Measurements from ENCODE around the gene GLCCI1.

GLCCI1 gene

DNA sequence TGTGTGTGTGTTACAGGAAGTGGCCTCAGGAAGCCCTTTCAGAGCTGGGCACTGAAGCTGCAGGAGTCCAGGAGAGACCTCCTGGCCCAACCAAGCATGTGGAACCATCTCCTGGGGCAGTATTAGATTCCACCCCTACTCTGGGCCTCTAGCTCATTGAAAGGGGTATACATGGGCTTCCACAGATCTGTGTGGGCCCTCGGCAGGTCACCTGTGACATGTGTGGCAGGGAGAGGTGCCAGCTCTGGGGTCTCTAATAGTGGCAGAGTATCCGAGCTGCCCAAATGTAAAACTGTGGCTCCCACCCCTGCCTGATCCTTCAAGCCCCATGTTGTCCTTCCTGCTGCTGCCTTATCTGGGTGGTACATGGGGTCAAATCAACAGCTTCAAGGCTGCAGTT is 144.1 kb downstream of the GLCCI1 start:
- Mint-ChIP-seq H3K27me3 (no peaks in the 10 kb centered on the region), H3K4me1 (peaks cover 42% of the 10 kb centered on the region), H3K4me3 (no peak overlapping the region)

DNA sequence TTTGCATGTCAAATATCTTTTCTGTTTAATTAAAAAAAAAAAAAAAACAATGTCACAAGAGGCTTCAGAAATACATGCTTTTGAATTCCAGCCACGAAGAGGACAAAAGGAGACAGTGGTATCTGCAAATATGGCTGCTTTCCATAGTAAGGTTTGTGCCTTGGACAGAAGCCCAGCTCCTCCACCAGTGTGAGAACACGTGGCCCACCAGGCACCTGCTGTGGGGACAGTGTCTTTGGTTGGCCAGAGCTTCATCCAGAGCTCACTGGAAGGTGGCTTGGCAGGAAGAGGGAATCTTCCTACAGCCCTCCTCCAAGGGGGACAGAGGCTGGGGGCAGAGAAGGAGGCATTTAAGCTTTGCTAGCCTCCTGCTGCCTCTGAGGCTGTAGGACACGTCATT is 144.6 kb downstream of the GLCCI1 start:
- H3K36me3 Mint-ChIP-seq, result peaks cover 1% of the 10 kb centered on the region
- peaks cover 7% of the 10 kb centered on the region for H3K9me3 Mint-ChIP-seq
- H3K27ac Mint-ChIP-seq, result no peak overlapping the region
- H3K4me1 Mint-ChIP-seq, result peaks cover 42% of the 10 kb centered on the region
- no peak overlapping the region for H3K4me3 Mint-ChIP-seq
- no peaks in the 10 kb centered on the region for H3K27me3 Mint-ChIP-seq

More for the DNA sequence above, 144.1 kb downstream of the GLCCI1 start:
- H3K27ac Mint-ChIP-seq, result no peak overlapping the region
- H3K36me3 Mint-ChIP-seq, result peaks cover 2% of the 10 kb centered on the region
- H3K9me3 Mint-ChIP-seq, result peaks cover 7% of the 10 kb centered on the region

DNA sequence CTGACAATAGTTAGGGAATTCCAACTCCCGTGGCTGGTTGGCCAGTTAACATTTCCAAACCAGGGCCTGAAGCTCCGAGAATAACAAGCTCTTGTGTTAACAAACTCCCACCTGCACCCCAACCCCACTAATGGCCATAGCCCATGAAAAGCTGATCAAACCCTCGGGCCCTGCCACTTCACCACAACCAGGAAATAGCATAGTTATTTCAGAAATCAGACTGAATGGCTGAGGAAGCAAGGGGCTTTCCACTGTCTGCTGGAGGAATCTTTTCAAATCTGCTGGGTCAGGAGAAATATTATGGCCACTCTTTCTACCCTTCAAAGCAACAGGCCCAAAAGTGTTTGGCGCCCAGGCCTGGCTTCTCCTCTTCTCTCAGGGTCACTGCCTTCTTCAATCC is 145.6 kb downstream of the GLCCI1 start:
- Mint-ChIP-seq H3K27ac (peak overlapping the region; percentile 44), H3K4me1 (peaks cover 42% of the 10 kb centered on the region), H3K36me3 (peaks cover 1% of the 10 kb centered on the region), H3K27me3 (no peaks in the 10 kb centered on the region), H3K4me3 (no peak overlapping the region), H3K9me3 (peaks cover 7% of the 10 kb centered on the region)

DNA sequence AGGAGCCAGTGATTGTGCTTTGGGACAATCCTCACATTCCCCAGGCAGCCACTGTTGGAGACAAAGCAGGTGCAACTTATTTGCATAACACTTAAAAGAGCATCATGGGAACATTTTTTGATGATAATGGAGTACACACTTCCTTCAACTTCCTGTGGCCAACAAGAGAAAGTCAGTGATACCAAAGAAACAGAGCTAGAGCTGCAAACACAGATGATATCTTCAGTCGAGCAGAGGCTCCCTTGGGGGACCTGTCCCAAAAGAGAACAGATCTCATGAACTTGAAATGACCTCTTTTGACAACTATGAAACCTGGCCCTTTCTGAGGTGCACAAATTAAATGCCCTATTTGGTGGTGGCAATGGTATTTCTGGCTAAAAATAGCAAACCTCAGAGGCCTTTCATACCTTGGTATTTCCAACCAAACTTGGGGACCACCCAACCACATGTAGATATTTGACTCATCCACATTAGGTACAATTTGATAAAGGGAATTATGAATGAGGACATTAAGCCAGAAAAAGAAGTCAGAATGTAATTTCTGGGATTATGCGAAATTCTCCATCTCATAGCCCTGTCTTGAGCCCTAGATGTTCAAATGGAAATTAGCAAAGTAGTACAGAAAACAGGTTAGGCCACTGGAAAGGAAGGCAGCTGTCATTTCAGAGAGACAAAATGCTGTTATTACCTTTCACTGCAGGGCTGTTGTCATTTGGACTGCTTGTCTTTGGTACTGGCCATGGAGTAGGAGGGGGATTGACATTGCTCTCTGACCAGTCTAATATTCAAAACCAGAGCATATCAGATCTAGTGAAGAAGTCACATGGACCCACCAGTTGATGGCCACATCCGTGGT is 147.2 kb downstream of the GLCCI1 start:
- peaks cover 7% of the 10 kb centered on the region for H3K9me3 Mint-ChIP-seq
- H3K27ac Mint-ChIP-seq, result peak overlapping the region; percentile 23
- no peak overlapping the region for H3K4me3 Mint-ChIP-seq
- peaks cover 42% of the 10 kb centered on the region for H3K4me1 Mint-ChIP-seq
- H3K27me3 Mint-ChIP-seq, result no peaks in the 10 kb centered on the region
- H3K36me3 Mint-ChIP-seq, result peaks cover 1% of the 10 kb centered on the region

DNA sequence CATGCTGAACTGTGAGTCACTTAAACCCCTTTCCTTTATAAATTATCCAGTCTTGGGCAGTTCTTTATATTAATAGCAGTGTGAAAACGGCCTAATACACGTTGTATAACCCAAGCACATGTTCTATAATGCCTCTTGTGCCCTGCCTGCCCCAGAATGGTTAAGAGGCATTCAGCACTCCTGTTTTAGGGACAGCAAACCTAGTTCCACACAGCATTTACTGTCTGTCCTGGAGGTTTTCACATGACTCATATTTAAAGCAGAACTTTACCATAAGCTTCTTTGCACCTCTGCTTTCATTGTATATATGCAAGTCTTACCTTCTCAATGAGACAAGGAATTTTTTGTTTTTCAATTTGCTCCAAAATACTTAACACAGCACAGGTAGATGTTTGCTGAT is 148.6 kb downstream of the GLCCI1 start:
- peaks cover 54% of the 10 kb centered on the region for H3K4me1 Mint-ChIP-seq
- peaks cover 1% of the 10 kb centered on the region for H3K36me3 Mint-ChIP-seq
- H3K9me3 Mint-ChIP-seq, result peaks cover 7% of the 10 kb centered on the region
- H3K4me3 Mint-ChIP-seq, result no peak overlapping the region
- H3K27ac Mint-ChIP-seq, result peak overlapping the region; percentile 57
- no peaks in the 10 kb centered on the region for H3K27me3 Mint-ChIP-seq

DNA sequence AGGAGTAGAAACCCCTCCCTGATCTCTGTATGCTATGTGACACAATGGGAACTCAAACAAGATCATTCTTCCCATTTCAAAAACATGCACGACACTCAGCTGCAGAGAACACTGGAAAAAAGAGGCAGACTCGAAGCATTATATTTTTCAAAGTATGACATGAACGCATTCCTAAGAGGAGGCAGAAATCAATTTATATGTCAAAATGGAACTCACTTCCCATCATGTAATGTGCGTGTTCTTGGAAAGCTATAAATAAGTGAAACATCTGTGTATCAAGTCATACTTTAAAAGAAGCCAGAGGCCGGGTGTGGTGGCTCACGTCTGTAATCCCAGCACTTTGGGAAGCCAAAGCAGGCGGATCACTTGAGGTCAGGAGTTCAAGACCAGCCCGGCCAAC is 150.7 kb downstream of the GLCCI1 start:
- Mint-ChIP-seq H3K9me3 (peaks cover 7% of the 10 kb centered on the region), H3K36me3 (peaks cover 1% of the 10 kb centered on the region), H3K27me3 (no peaks in the 10 kb centered on the region), H3K27ac (no peak overlapping the region), H3K4me1 (peaks cover 49% of the 10 kb centered on the region), H3K4me3 (no peak overlapping the region)

DNA sequence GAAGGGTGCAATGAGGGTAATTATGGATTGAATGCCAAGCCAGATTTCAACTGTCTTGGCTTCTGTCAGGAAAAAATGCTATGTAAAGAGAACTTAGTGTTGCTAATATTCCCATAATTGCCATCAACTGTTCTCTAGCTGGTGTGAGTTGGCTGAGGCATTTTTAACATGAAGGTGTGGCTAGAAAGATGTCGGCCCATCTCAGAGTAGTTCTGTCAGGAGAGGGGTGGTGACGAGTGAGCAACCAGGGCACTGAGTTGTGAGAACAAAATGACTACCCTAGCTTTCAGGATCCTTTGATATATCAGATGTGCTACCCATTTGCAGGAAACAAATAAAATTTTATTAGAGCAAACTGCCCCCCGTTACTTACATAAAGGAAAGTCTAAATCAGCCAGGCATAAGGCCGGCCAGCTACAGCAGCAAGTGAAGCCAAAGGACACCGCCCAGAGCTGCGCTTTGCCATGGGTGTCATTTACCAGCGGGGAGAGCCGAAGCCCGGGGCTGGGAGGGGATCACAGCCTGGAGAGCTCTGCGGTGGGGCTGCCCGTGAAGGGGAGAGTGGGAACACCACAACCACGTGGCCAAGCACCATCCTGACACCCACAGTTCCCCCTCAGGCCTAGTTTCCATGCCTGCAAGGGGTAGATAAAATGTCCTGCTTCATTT is 151.9 kb downstream of the GLCCI1 start:
- H3K36me3 Mint-ChIP-seq, result no peaks in the 10 kb centered on the region
- peaks cover 7% of the 10 kb centered on the region for H3K9me3 Mint-ChIP-seq
- H3K27me3 Mint-ChIP-seq, result no peaks in the 10 kb centered on the region
- no peak overlapping the region for H3K27ac Mint-ChIP-seq
- peaks cover 49% of the 10 kb centered on the region for H3K4me1 Mint-ChIP-seq
- no peak overlapping the region for H3K4me3 Mint-ChIP-seq

DNA sequence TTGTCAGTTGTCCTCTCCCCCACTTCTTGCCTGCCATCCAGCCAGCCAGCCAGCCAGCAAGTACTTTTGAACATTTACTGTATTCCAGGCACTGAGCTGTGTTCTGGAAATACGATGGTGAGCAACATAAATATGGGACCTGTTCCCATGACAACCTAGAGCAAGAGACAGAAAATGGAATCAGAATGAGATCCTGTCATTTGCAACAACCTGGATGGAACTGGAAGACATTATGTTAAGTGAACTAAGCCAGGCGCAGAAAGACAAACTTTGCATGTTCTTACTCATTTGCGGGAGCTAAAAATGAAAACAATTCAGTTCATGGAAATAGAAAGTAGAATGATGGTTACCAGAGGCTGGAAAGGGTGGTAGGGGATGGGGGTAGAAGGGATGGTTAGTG is 152.6 kb downstream of the GLCCI1 start:
- H3K4me1 Mint-ChIP-seq, result peaks cover 49% of the 10 kb centered on the region

DNA sequence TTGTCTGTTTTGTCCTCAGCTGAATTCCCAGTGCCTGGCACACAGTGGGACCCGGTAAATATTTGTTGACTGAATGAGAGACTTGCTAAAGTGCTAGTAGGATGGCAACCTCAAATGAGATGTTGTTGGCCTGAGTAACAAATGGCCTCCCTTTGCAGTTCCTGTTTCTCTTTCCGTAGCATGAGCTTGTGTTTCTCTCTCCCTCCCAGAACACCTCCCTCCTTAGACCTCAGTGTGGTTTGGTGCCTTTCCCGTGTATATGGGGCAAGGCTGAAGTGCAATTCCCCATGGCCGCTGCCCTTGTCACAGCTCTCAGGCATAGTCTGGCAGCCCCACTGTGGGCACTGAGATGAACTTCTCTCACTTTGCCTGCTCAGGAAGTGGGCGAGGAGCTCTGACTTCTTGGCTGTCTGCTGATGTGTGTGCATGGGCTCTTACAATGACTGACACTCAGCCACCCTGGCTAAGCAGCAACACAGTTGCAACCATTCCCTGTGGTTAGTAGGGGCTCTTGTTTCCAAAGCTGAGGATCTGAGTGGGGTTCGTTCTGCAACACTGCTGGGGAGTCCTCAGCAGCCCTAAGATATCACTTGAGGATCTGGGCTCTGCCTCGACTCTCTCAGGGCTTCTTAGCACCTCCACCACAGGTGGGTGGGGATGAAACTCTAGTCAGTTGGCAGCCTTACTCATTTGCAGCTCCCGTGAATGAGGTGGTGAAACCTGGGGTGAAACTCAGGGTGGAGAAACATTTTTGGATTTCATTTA is 157.3 kb downstream of the GLCCI1 start:
- Mint-ChIP-seq H3K27me3 (no peaks in the 10 kb centered on the region), H3K4me3 (peak overlapping the region; percentile 85), H3K27ac (peak overlapping the region; percentile 96), H3K36me3 (no peaks in the 10 kb centered on the region), H3K4me1 (peaks cover 83% of the 10 kb centered on the region), H3K9me3 (no peaks in the 10 kb centered on the region)

More for the DNA sequence above, 152.6 kb downstream of the GLCCI1 start:
- H3K9me3 Mint-ChIP-seq, result peaks cover 7% of the 10 kb centered on the region
- H3K27ac Mint-ChIP-seq, result no peak overlapping the region
- H3K27me3 Mint-ChIP-seq, result no peaks in the 10 kb centered on the region
- H3K4me3 Mint-ChIP-seq, result no peak overlapping the region
- H3K36me3 Mint-ChIP-seq, result no peaks in the 10 kb centered on the region

DNA sequence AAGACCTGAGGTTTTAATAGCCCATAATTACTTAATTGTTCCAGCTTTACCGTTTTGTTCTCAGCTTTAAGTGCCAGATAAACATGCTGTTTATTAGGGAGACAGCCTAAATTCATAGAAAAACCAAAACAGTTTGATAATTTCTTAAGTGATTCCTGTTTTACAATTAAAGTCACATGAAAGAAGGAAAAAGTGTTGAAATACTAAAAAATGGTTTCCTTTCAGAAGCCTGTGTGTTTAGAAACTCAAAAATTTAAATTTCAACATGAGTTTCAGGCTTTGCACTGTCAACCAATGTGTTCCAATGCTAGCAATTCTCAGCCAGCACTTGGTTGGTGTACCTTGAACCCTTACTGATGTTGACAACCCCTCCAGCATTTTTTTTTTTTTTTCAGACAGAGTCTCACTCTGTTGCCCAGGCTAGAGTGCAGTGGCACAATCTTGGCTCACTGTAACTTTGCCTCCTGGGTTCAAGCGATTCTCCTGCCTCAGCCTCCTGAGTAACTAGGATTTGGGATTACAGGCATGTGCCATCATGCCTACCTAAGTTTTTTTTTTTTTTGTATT is 158.1 kb downstream of the GLCCI1 start:
- Mint-ChIP-seq H3K36me3 (no peaks in the 10 kb centered on the region), H3K4me1 (peaks cover 84% of the 10 kb centered on the region), H3K9me3 (no peaks in the 10 kb centered on the region), H3K27ac (peak overlapping the region; percentile 96), H3K27me3 (no peaks in the 10 kb centered on the region), H3K4me3 (peak overlapping the region; percentile 85)

DNA sequence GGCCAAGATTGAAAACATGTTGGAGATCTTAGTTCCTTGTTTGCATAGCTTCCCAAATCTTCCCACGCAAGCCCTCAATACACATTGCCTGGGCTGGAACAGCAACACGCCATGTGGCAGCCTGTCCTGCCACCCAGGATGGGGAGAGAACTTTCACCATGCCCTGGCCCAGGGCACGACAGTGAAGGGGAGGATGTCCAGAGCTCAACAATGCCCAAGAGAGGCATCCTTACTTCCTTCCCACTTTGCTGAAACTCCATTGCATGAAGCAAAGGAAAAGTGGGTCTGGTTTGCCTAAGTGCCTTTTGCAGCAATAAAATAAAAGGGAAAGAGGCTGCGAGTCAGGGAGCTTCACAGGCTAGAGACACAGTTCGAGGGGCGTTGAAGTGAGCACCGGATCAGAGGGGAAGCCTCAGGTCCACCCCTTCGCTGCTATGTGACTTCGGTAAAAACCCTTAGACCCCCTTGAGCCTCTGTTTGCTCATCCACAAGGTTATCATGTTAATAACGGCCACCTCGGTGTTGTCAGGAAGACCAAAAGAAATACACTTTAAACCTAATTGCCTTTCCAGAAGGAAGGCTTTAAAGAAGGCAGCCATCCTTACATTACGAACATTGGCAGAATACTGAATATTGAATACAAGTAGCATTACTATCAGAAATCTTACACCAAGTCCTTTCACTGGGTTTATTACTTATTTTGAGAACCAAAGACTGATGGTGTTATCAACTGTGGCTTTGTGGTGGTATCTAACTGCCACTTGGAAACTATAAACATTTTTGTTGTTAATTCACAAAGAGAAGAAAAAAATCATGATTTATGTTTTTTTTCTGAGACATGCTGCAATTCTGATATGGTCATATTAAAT is 160.1 kb downstream of the GLCCI1 start:
- no peak overlapping the region for H3K4me3 Mint-ChIP-seq
- no peaks in the 10 kb centered on the region for H3K36me3 Mint-ChIP-seq
- peak overlapping the region; percentile 57 for H3K27ac Mint-ChIP-seq
- no peaks in the 10 kb centered on the region for H3K9me3 Mint-ChIP-seq
- peaks cover 94% of the 10 kb centered on the region for H3K4me1 Mint-ChIP-seq
- no peaks in the 10 kb centered on the region for H3K27me3 Mint-ChIP-seq

DNA sequence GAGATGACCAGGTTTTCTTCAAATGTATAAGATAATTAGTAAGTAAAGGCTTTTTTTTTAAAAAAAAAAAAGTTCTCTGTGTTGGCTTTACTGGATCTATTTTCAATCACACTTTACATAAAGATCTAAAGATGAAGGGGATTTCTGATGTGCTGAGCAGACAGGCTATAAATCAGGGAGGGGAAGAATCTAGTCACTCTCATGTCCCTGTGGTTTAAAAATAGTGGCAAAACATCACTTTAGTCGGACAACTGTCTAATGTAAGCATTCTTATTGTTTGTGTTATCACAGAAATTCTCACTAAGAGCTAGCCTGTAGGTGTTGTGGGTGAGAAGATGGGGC is 160.7 kb downstream of the GLCCI1 start:
- no peaks in the 10 kb centered on the region for H3K9me3 Mint-ChIP-seq
- H3K4me3 Mint-ChIP-seq, result peak overlapping the region; percentile 63
- H3K27ac Mint-ChIP-seq, result peak overlapping the region; percentile 18
- no peaks in the 10 kb centered on the region for H3K36me3 Mint-ChIP-seq
- no peaks in the 10 kb centered on the region for H3K27me3 Mint-ChIP-seq
- H3K4me1 Mint-ChIP-seq, result peaks cover 98% of the 10 kb centered on the region

DNA sequence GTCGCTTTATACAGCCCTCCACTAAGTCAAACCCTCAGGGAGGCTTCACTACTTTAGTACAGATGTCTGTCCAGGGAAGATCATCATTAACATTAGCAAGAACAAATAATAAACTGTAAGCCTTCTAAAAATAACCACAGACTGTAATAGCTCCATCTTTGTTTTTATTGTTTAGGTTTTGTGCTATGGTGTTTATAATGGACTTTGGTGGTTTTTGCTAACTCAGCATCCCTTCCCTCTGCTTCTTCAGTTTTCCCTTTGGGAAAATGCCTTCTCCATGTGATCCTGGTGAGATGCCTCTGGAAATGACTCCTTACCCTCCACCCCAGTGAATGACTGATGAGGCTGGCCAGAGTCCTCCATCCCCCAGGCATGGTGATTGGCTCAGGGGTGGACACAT is 162.1 kb downstream of the GLCCI1 start:
- no peaks in the 10 kb centered on the region for H3K9me3 Mint-ChIP-seq
- no peak overlapping the region for H3K4me3 Mint-ChIP-seq
- H3K36me3 Mint-ChIP-seq, result no peaks in the 10 kb centered on the region
- peaks cover 98% of the 10 kb centered on the region for H3K4me1 Mint-ChIP-seq
- H3K27me3 Mint-ChIP-seq, result no peaks in the 10 kb centered on the region
- no peak overlapping the region for H3K27ac Mint-ChIP-seq

DNA sequence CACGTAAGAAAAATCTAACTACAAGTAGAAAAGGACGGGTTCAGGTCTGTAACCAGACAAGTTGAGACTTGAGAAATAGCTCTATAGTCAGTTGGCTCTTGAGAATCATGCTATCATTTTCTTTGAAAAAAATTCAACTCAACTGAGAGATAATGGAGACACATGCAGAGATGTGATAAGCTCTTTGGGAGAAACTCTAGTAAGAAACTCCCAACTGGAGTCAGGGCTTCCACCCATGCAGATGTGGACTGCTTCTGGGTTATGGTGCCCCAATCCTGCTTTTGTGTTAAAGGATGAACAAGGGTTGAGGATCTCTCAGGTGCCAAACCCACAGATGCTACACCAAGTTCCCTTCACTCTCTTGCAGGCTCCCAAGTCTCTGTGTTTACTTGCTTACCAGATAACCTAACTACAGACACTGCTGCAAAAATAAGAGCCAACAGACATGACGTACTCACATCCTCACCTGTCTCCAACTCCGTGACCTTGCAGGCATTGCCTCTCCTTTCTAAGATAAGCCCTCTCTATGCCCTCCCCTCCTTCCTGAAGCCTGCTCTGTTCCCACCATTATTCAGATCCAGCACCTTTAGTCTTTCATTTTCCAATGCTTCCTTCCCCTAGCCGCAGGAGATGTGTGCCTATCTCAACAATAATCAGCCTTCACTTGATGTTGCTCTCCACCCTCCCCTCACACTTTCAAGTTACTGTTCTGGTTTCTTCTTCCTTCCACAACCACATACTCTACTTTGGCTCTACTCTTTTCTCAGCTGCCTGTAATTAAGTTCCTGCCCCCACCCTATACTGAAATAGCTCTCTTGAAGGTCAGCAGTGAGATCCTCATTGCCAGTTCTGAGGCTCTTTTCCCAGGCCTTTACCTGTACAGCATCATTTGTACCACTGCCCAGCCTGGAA is 163.4 kb downstream of the GLCCI1 start:
- H3K9me3 Mint-ChIP-seq, result no peaks in the 10 kb centered on the region
- no peaks in the 10 kb centered on the region for H3K27me3 Mint-ChIP-seq
- peak overlapping the region; percentile 43 for H3K27ac Mint-ChIP-seq
- peaks cover 87% of the 10 kb centered on the region for H3K4me1 Mint-ChIP-seq
- peak overlapping the region; percentile 57 for H3K4me3 Mint-ChIP-seq
- H3K36me3 Mint-ChIP-seq, result no peaks in the 10 kb centered on the region
